KMS-11 (cell line): ENCODE data around the gene SLC6A18.

Experiments
- H2AFZ ChIP-seq: fragments of 200-600 bp; sonication (generic); 2 replicates; pipeline ENCODE4 v1.6.1; 2016; ENCODE audit warnings: antibody characterized with exemption, mixed run types, low read depth
- H3K27ac ChIP-seq: fragments of 200-600 bp; sonication (generic); 2 replicates; pipeline ENCODE4 v1.6.1; 2016; ENCODE audit warnings: mild to moderate bottlenecking, mixed run types
- H3K27me3 ChIP-seq: fragments of 200-600 bp; sonication (generic); 2 replicates; pipeline ENCODE4 v1.6.1; 2017; ENCODE audit warnings: mild to moderate bottlenecking, low read depth, mixed run types, moderate library complexity; ENCODE audit not compliant: insufficient read depth
- H3K36me3 ChIP-seq: fragments of 200-600 bp; sonication (generic); 2 replicates; pipeline ENCODE4 v1.6.1; 2017; ENCODE audit warnings: mild to moderate bottlenecking, mixed run types; ENCODE audit not compliant: insufficient read depth
- H3K4me1 ChIP-seq: fragments of 200-600 bp; sonication (generic); 2 replicates; pipeline ENCODE4 v1.6.1; 2016; ENCODE audit warnings: mild to moderate bottlenecking, low read depth, mixed run types; ENCODE audit not compliant: poor library complexity, severe bottlenecking
- H3K4me2 ChIP-seq: fragments of 200-600 bp; sonication (generic); 2 replicates; pipeline ENCODE4 v1.7.0; 2016; ENCODE audit warnings: mild to moderate bottlenecking, mixed run types
- H3K4me3 ChIP-seq: fragments of 200-600 bp; sonication (generic); IDR thresholded peaks from 2 replicates; pipeline ENCODE4 v1.6.1; 2017; ENCODE audit warnings: low read depth, low read length, mixed read lengths; ENCODE audit not compliant: insufficient read depth
- H3K79me2 ChIP-seq: fragments of 200-600 bp; sonication (generic); 2 replicates; pipeline ENCODE4 v1.6.1; 2016; ENCODE audit warnings: low read depth, mixed run types; ENCODE audit not compliant: insufficient read depth
- H3K9ac ChIP-seq: fragments of 200-600 bp; sonication (generic); 2 replicates; pipeline ENCODE4 v1.6.1; 2016; ENCODE audit warnings: mild to moderate bottlenecking, mixed run types
- H4K20me1 ChIP-seq: fragments of 200-600 bp; sonication (generic); 2 replicates; pipeline ENCODE4 v1.6.1; 2016; ENCODE audit warnings: mild to moderate bottlenecking, mixed run types; ENCODE audit not compliant: insufficient read depth
- TF ChIP-seq, protein P1 (sequence below): fragments of 200-600 bp; sonication (generic); conservative IDR thresholded peaks from 2 replicates; pipeline ENCODE4 v1.6.1; 2017; ENCODE audit warnings: low read depth, mild to moderate bottlenecking, antibody characterized with exemption, low read length, moderate library complexity, mixed read lengths

Gene SLC6A18

DNA sequence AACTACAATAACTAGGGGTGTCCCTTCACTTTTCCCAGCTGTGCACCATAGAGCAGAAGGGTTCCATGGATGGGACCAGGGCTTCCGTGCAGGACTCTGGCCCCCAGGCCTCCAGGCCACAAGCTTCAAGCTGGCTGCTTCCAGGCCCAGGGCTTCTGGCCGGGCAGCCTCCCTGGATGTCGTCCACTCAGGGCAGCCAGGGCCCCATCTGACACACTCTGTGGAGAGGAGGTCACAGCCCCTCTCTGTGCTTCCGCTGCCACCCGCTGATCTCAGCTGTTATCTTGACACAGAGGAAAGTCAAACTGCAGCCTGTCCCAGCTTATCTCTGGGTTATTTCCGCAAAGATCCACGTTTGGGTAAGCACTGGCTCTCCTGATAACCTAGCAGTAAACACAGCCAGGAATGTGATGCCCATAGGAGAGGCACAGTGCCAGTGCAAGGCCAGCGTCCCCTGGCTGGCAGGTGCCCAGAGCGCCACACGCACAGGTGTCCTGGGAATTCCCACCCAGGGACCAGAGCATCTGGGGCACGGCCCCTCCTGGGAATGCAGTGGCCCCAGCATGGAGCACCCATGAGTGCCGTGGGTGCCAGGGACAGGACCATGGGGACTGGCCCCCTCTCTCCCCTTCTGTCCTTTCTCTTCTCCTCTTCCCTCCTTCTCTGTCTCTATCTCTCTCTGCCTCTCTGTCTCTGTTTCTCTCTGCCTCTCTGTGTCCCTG is 39.4 kb upstream of the SLC6A18 start:
- H3K36me3 ChIP-seq: no peaks in the 10 kb centered on the region
- H3K79me2 ChIP-seq: no peaks in the 10 kb centered on the region
- H3K27me3 ChIP-seq: peaks cover 11% of the 10 kb centered on the region; the same call in 1 of the 2 replicates
- TF ChIP-seq, protein P1, sequence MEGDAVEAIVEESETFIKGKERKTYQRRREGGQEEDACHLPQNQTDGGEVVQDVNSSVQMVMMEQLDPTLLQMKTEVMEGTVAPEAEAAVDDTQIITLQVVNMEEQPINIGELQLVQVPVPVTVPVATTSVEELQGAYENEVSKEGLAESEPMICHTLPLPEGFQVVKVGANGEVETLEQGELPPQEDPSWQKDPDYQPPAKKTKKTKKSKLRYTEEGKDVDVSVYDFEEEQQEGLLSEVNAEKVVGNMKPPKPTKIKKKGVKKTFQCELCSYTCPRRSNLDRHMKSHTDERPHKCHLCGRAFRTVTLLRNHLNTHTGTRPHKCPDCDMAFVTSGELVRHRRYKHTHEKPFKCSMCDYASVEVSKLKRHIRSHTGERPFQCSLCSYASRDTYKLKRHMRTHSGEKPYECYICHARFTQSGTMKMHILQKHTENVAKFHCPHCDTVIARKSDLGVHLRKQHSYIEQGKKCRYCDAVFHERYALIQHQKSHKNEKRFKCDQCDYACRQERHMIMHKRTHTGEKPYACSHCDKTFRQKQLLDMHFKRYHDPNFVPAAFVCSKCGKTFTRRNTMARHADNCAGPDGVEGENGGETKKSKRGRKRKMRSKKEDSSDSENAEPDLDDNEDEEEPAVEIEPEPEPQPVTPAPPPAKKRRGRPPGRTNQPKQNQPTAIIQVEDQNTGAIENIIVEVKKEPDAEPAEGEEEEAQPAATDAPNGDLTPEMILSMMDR: no peak
- H3K4me3 ChIP-seq: no peak overlapping the region
- H3K9ac ChIP-seq: no peak overlapping the region
- H2AFZ ChIP-seq: no peak overlapping the region
- H4K20me1 ChIP-seq: no peaks in the 10 kb centered on the region
- no peak overlapping the region for H3K27ac ChIP-seq
- H3K4me1 ChIP-seq: peaks cover 9% of the 10 kb centered on the region
- H3K4me2 ChIP-seq: no peak overlapping the region

DNA sequence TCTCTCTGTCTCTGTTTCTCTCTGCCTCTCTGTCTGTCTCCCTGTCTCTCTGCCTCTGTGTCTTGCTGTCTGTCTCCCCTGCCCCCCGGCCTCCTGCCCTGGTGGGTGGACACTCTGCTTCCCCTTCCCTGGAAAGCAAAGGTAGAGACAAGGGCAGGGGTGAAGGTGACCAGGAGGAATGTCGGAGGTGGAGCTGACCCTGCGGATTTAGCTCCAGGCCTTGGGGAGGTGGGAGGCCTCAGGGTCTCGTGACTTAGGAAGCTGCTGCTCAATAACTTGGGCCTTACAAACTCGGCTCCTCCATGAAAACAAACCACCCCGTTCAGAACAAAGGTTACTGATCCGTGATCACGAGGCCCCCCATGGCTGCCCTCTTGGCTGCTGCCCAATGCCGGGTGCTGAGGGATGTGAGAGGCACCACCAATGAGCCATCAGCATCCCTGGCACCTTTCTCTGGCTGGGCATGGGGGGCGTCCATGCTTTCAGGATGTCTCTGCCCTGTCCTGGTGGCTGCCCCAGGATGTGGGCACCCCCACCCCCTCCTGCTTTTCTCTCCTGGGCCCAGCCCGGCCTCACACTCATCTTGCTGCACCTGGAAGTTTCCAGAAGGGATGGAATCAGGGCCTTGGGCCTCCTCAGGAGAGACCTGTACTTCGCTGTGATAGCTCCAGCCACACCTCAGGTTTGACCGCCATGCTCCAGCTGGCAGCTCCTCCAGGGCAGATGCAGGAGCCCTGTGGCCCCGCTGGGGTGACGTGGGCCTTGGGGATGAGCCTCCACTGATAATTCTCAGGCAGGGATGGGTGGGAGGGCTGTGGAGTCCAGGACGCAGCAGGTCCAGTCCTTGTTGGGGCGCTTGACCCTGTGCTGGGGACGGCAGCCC is 38.6 kb upstream of the SLC6A18 start:
- no peaks in the 10 kb centered on the region for H4K20me1 ChIP-seq
- peaks cover 9% of the 10 kb centered on the region for H3K4me1 ChIP-seq
- H3K4me2 ChIP-seq: no peak overlapping the region
- no peaks in the 10 kb centered on the region for H3K36me3 ChIP-seq
- TF ChIP-seq, protein P1: no peak
- peaks cover 13% of the 10 kb centered on the region; the same call in 1 of the 2 replicates for H3K27me3 ChIP-seq
- no peak overlapping the region for H3K9ac ChIP-seq
- H3K27ac ChIP-seq: no peak overlapping the region
- no peak overlapping the region for H3K4me3 ChIP-seq
- H2AFZ ChIP-seq: no peak overlapping the region
- H3K79me2 ChIP-seq: no peaks in the 10 kb centered on the region

DNA sequence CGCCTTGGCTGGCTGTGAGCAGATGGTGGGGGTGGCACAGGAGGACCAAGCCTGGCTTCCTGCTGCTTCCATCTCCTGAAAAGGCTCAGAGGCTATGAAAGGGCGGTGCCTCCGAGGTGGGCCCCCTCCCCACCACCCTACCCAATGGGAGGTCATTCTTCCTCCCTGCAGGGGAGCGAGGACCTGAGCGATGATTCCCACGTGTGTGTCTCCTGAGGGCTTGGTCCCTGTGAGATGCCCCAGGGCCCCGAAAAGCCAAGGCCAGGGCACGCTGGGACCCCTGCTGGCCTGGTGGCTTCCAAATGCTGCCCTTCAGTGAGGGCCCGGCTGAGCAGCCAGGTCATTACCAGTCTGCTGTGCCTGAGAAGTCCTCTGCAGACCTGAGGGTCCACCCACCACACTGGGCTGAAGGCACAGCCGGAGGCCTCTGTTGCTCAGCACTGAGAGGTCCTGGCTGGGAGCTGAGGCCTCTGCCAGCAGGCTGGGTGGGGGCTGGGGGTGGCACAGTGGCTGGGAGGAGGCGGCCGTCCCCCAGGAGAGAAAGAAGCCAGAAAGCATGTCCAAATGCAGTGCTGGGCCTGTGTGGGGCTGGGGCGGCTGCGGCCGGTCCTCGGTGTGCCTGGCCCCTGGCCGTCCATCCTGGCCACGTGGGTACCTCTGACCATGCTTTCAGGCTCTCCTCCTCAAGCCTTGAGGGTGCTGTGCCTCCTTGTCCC is 37.8 kb upstream of the SLC6A18 start:
- Histone ChIP-seq H3K4me1 (peaks cover 9% of the 10 kb centered on the region), H3K4me2 (no peak overlapping the region), H3K36me3 (no peaks in the 10 kb centered on the region), H4K20me1 (no peaks in the 10 kb centered on the region), H3K4me3 (no peak overlapping the region), H3K79me2 (no peaks in the 10 kb centered on the region), H3K27ac (no peak overlapping the region), H3K27me3 (peaks cover 13% of the 10 kb centered on the region; the same call in 1 of the 2 replicates), H3K9ac (no peak overlapping the region), H2AFZ (no peak overlapping the region)
- TF ChIP-seq, protein P1: no peak

DNA sequence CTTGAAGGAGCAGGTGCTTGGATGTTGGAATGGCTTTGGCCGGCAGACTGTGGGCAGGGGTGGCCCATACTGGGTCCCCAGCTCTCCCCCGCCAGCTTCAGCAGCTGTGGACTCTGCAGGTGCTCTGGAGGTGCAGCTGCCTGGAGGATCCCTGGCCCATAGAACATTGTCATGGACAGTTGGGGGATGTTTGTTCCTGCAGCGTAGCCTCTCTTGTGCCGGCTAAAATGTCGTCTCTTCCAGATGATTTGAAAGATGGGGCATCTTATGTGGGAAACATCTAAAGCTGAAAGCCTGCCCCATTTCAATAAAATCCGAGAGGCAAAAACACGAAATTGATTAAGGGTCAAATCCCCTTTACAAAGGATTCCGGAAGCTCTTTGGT is 37.2 kb upstream of the SLC6A18 start:
- peaks cover 13% of the 10 kb centered on the region; the same call in 1 of the 2 replicates for H3K27me3 ChIP-seq
- H4K20me1 ChIP-seq: no peaks in the 10 kb centered on the region
- H3K79me2 ChIP-seq: no peaks in the 10 kb centered on the region
- H3K27ac ChIP-seq: no peak overlapping the region
- H3K36me3 ChIP-seq: no peaks in the 10 kb centered on the region
- H2AFZ ChIP-seq: no peak overlapping the region
- TF ChIP-seq, protein P1: no peak
- peaks cover 9% of the 10 kb centered on the region for H3K4me1 ChIP-seq
- no peak overlapping the region for H3K4me3 ChIP-seq
- no peak overlapping the region for H3K4me2 ChIP-seq
- H3K9ac ChIP-seq: no peak overlapping the region
